Gastrocnemius medialis (tissue), 4 donors: ENCODE measurements around the gene PDE4B. TPM values are rescaled to one million over a fixed set of nuclear protein-coding genes. Genes with fewer than 3 reads are reported as not detected.

Experiments used
- ATAC-seq, 2 donors: fragments of 150-250 bp; one replicate each; pipeline ENCODE4 v1.9.1; 2016
- DNase-seq, 2 donors: peaks; one replicate each; pipeline ENCODE4 v3.0.0-alpha.2; 2019
- H3K27ac ChIP-seq, 4 donors: fragments of 200-600 bp; sonication (generic); 1 replicate in 1 of 4; 2 replicates in 3 of 4; pipeline ENCODE4 v1.5.1; 2016 to 2018; ENCODE audit warnings: mild to moderate bottlenecking in 2 of 4, moderate library complexity in 1 of 4
- H3K27me3 ChIP-seq, 3 donors: fragments of 200-600 bp; sonication (generic) in 2 of 3; 1 replicate in 1 of 3; 2 replicates in 2 of 3; pipeline versions ENCODE4 v1.5.1 to v1.6.0; 2016 to 2019; ENCODE audit warnings: mild to moderate bottlenecking in 1 of 3, moderate library complexity in 1 of 3
- H3K36me3 ChIP-seq, 2 donors: fragments of 200-600 bp; sonication (generic) in 1 of 2; one replicate each; pipeline ENCODE4 v1.5.1; 2017 to 2018
- H3K4me1 ChIP-seq, 2 donors: fragments of 200-600 bp; sonication (generic) in 1 of 2; one replicate each; pipeline ENCODE4 v1.5.1; 2016 to 2017; ENCODE audit warnings: mild to moderate bottlenecking in 2 of 2
- H3K4me3 ChIP-seq, 4 donors: fragments of 200-600 bp; sonication (generic) in 3 of 4; 1 replicate in 1 of 4; 2 replicates in 3 of 4; pipeline ENCODE4 v1.5.1; 2016 to 2019; ENCODE audit warnings: mild to moderate bottlenecking in 2 of 4
- H3K9me3 ChIP-seq, 3 donors: fragments of 200-600 bp; sonication (generic) in 2 of 3; 1 replicate in 1 of 3; 2 replicates in 2 of 3; pipeline ENCODE4 v1.5.1; 2016 to 2019
- CTCF ChIP-seq, 5 experiments: fragments of 450-650 bp in 3 of 5; fragments of 200-600 bp in 2 of 5; sonication (generic) in 2 of 5; IDR thresholded peaks in 4 of 5; conservative IDR thresholded peaks in 1 of 5; 1 replicate in 4 of 5; 2 replicates in 1 of 5; pipeline ENCODE4 v1.5.1; 2016 to 2019; ENCODE audit warnings: antibody characterized with exemption in 5 of 5, mild to moderate bottlenecking in 3 of 5, moderate library complexity in 3 of 5
- POLR2A ChIP-seq, 2 donors: fragments of 450-650 bp; IDR thresholded peaks; one replicate each; pipeline ENCODE4 v1.6.1; 2017; ENCODE audit warnings: antibody characterized with exemption in 2 of 2, mild to moderate bottlenecking in 2 of 2, moderate library complexity in 2 of 2
- in situ Hi-C, 4 donors: fragments of 200-750 bp; cut with MboI; loops; one replicate each; pipeline versions ENCODE4 v1.15.0 to v1.8.0; 2017; ENCODE audit warnings: low sequenced_read_pairs in 4 of 4
- intact Hi-C: fragments of 100-400 bp; cut with DNase I; formaldehyde crosslinking; loops from one replicate; pipeline ENCODE4 v1.15.1; 2023; ENCODE audit warnings: low total_unique reads
- total RNA-seq, 4 donors: library from RNA; depleted of rRNA; stranded (reverse); fragments of >200 nt; gene quantifications; one replicate each; pipeline versions ENCODE4 v1.1.0 to v1.2.3, GENCODE V29; 2016

The PDE4B gene
- total RNA-seq, 4 donors from 2014 or later = 4.5 to 8.5 (median 7.9) TPM

DNA sequence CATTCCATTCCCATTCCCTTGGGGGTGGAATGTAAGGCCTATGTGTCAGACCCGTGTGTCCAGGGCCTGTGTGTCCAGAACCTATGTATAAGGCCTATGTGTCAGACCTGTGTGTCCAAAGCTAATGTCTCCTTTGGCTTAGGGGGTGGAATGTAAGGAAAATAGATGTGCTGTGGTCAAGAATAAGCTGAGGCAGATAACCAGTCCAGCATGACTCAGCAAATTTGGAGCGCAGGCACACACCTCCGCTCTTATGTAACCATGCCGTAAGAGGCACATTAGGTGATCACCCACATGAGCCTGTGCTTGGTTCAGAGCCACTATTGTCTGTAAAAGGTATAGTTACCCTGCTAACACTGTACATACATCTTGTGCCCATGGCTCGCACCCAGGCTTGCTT, 590.5 kb downstream of the PDE4B start:
- H3K4me3 ChIP-seq = no peak overlapping the region
- no peaks in the 10 kb centered on the region for H3K27me3 ChIP-seq
- TF ChIP-seq CTCF (IDR thresholded peaks at IDR 0.05 in 4 of 5, conservative IDR thresholded peaks at IDR 0.05 in 1 of 5) (no peak), POLR2A (IDR thresholded peaks at IDR 0.05) (no peak)
- ATAC-seq = no peak
- no peak for DNase-seq
- peaks cover 15 to 16% of the 10 kb centered on the region in 2 donors for H3K4me1 ChIP-seq
- H3K27ac ChIP-seq = no peak overlapping the region
- in situ Hi-C loops = no loop called here
- no peaks in the 10 kb centered on the region for H3K9me3 ChIP-seq
- no peaks in the 10 kb centered on the region for H3K36me3 ChIP-seq
- intact Hi-C loops = no loop called here

GRCh38 chr1:66383611-66384010, 590.9 kb downstream of the PDE4B start:
- no peaks in the 10 kb centered on the region for H3K36me3 ChIP-seq
- H3K9me3 ChIP-seq = no peaks in the 10 kb centered on the region
- H3K27ac ChIP-seq = no peak overlapping the region
- ATAC-seq (no peak), DNase-seq (no peak)
- intact Hi-C loops (no loop called here), in situ Hi-C loops (no loop called here)
- no peaks in the 10 kb centered on the region for H3K27me3 ChIP-seq
- H3K4me3 ChIP-seq = no peak overlapping the region
- TF ChIP-seq CTCF (IDR thresholded peaks at IDR 0.05 in 4 of 5, conservative IDR thresholded peaks at IDR 0.05 in 1 of 5) = no peak
- TF ChIP-seq POLR2A (IDR thresholded peaks at IDR 0.05) = no peak
- peaks cover 15 to 16% of the 10 kb centered on the region in 2 donors for H3K4me1 ChIP-seq

- no peak for ATAC-seq
Measured at GRCh38 chr1:66384258-66384921, 591.7 kb downstream of the PDE4B start.

DNA sequence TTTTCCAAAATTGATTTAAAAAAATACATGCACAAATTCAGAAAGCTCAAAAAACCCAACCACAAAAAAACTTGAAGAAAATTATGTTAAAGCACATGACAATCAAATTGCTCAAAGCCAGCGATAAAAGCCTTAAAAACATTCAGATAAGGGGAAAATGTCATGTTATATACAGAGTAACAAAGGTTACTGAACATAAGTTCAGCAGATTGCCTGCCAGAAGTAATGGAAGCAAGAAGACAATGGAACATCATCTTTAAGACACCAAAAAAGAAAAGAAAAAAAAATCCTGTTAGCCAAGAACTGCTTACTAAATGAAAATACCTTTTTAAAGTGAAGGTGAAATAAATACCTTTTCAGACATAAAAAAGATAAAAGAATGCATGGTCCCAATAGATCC, 594.0 kb downstream of the PDE4B start:
- intact Hi-C loops (no loop called here), in situ Hi-C loops (no loop called here)
- ATAC-seq (no peak), DNase-seq (no peak)
- no peak overlapping the region for H3K4me3 ChIP-seq
- no peaks in the 10 kb centered on the region for H3K9me3 ChIP-seq
- H3K27ac ChIP-seq = no peak overlapping the region
- peaks cover 10 to 11% of the 10 kb centered on the region in 2 donors for H3K4me1 ChIP-seq
- no peaks in the 10 kb centered on the region for H3K27me3 ChIP-seq
- H3K36me3 ChIP-seq = no peaks in the 10 kb centered on the region
- no peak for TF ChIP-seq POLR2A (IDR thresholded peaks at IDR 0.05)
- TF ChIP-seq CTCF (IDR thresholded peaks at IDR 0.05 in 4 of 5, conservative IDR thresholded peaks at IDR 0.05 in 1 of 5) = no peak

More at GRCh38 chr1:66384258-66384921, 591.7 kb downstream of the PDE4B start:
- Histone ChIP-seq H3K36me3 (no peaks in the 10 kb centered on the region), H3K4me3 (no peak overlapping the region), H3K9me3 (no peaks in the 10 kb centered on the region), H3K27me3 (no peaks in the 10 kb centered on the region), H3K4me1 (peaks cover 15 to 16% of the 10 kb centered on the region in 2 donors), H3K27ac (no peak overlapping the region)
- intact Hi-C loops (no loop called here), in situ Hi-C loops (no loop called here)
- no peak for DNase-seq
- TF ChIP-seq POLR2A (IDR thresholded peaks at IDR 0.05) = no peak
- TF ChIP-seq CTCF (IDR thresholded peaks at IDR 0.05 in 4 of 5, conservative IDR thresholded peaks at IDR 0.05 in 1 of 5) = no peak

GRCh38 chr1:66388913-66389312, 596.2 kb downstream of the PDE4B start:
- H3K4me1 ChIP-seq = no peaks in the 10 kb centered on the region
- in situ Hi-C loops = no loop called here
- H3K36me3 ChIP-seq = no peaks in the 10 kb centered on the region
- TF ChIP-seq CTCF (IDR thresholded peaks at IDR 0.05 in 4 of 5, conservative IDR thresholded peaks at IDR 0.05 in 1 of 5) = no peak
- TF ChIP-seq POLR2A (IDR thresholded peaks at IDR 0.05) = no peak
- H3K9me3 ChIP-seq = no peaks in the 10 kb centered on the region
- H3K27ac ChIP-seq = no peak overlapping the region
- DNase-seq = no peak
- no peaks in the 10 kb centered on the region for H3K27me3 ChIP-seq
- H3K4me3 ChIP-seq = no peak overlapping the region
- intact Hi-C loops = no loop called here
- no peak for ATAC-seq
